Transverse colon (tissue), 4 donors: ENCODE results near the gene PLAU. TPM values are rescaled to one million over a fixed set of nuclear protein-coding genes. Genes with fewer than 3 reads are reported as not detected.
A peak's percentile ranks its signal among the peaks of the same experiment; 100 is the strongest.

ENCODE experiments used
- DNase-seq: peaks from one replicate; pipeline ENCODE4 v3.0.0-alpha.2; 2019
- H3K27ac ChIP-seq, 4 donors: fragments of 200-600 bp; sonication (generic); 2 replicates each; pipeline ENCODE4 v1.5.1; 2016 to 2018; ENCODE audit warnings: inconsistent platforms in 4 of 4
- H3K27me3 ChIP-seq: fragments of 200-600 bp; sonication (generic); 2 replicates; pipeline ENCODE4 v1.5.1; 2017; ENCODE audit warnings: inconsistent platforms
- H3K36me3 ChIP-seq, 4 donors: fragments of 200-600 bp; sonication (generic); 2 replicates each; pipeline ENCODE4 v1.5.1; 2017 to 2019; ENCODE audit warnings: inconsistent platforms in 4 of 4
- H3K4me1 ChIP-seq, 4 donors: fragments of 200-600 bp; sonication (generic); 2 replicates each; pipeline ENCODE4 v1.5.1; 2017 to 2020; ENCODE audit warnings: inconsistent platforms in 4 of 4
- H3K4me3 ChIP-seq, 4 donors: fragments of 200-600 bp; sonication (generic); 1 replicate in 1 of 4; 2 replicates in 3 of 4; pipeline versions ENCODE4 v1.5.1 to v1.6.1; 2017 to 2019; ENCODE audit warnings: inconsistent platforms in 4 of 4
- H3K9me3 ChIP-seq, 2 donors: fragments of 200-600 bp; sonication (generic); 2 replicates each; pipeline ENCODE4 v1.5.1; 2017 to 2019; ENCODE audit warnings: inconsistent platforms in 2 of 2
- EP300 ChIP-seq: sonication (generic); formaldehyde crosslinking; IDR thresholded peaks from one replicate; pipeline ENCODE4 v1.6.1; 2017; ENCODE audit warnings: antibody characterized with exemption, low read depth
- POLR2A ChIP-seq: fragments of 450-650 bp; IDR thresholded peaks from one replicate; pipeline ENCODE4 v1.6.1; 2016; ENCODE audit warnings: antibody characterized with exemption, mild to moderate bottlenecking, moderate library complexity
- POLR2AphosphoS5 ChIP-seq, 3 donors: sonication (generic); formaldehyde crosslinking; IDR thresholded peaks; one replicate each; pipeline ENCODE4 v1.6.1; 2016; ENCODE audit warnings: antibody characterized with exemption in 3 of 3
- WGBS, 2 donors: methylation state at CpG; one replicate each; pipeline ENCODE4 v1.1.5; 2018; ENCODE audit warnings: low coverage in 1 of 2; 5-methylcytosine and 5-hydroxymethylcytosine counted together
- in situ Hi-C, 4 donors: fragments of 200-750 bp; cut with MboI; loops; one replicate each; pipeline versions ENCODE4 v1.15.0 to v1.15.1; 2017; ENCODE audit warnings: low sequenced_read_pairs in 3 of 4, low pct_ligation_motif_present in 1 of 4, low pct_unique_long_range_greater_than_20kb in 1 of 4
- intact Hi-C: fragments of 100-400 bp; cut with DNase I; formaldehyde crosslinking; loops from one replicate; pipeline ENCODE4 v1.15.1; 2023; ENCODE audit warnings: low total_unique reads
- total RNA-seq, 4 donors: library from RNA; depleted of rRNA; stranded (reverse); fragments of >200 nt; gene quantifications; one replicate each; pipeline ENCODE4 v1.1.0, GENCODE V29; 2016
- TF ChIP-seq, protein P1 (sequence below), 5 experiments: fragments of 200-600 bp in 3 of 5; fragments of 450-650 bp in 2 of 5; sonication (generic) in 3 of 5; IDR thresholded peaks; 1 replicate in 2 of 5; 2 replicates in 3 of 5; pipeline ENCODE4 v1.5.1; 2016 to 2017; ENCODE audit warnings: antibody characterized with exemption in 5 of 5, inconsistent platforms in 3 of 5, mild to moderate bottlenecking in 2 of 5, moderate library complexity in 1 of 5

PLAU gene
- total RNA-seq, 4 donors from 2014 or later, result 0.75 to 8.0 (median 2.3) TPM

DNA sequence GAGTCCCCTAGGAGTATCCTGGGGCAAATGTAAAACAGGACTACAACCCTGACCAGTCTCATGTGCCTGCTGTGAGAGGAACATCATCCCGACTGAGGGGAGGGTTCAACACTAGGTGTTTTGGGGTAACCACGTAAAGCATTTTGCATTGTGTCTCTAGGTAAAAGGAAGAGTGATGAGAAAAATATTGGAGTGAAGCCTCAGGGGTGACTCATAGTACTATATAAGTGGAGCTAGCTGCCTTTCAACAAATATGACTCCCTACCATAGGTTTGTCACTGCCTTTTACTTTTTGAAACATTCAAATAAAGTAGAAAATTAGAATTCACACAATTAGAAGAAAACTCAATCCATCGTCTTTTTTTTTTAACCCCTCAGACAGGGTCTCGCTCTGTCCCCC is 34.0 kb upstream of the PLAU start:
- in situ Hi-C loops (loop anchor here in 1 of 4 donors (25.0 kb wide), 1 partner anchor 210 kb away; no protein-coding TSS in a partner anchor), intact Hi-C loops (no loop called here)
- TF ChIP-seq POLR2A (no peak), EP300 (no peak)
- TF ChIP-seq, protein P1, sequence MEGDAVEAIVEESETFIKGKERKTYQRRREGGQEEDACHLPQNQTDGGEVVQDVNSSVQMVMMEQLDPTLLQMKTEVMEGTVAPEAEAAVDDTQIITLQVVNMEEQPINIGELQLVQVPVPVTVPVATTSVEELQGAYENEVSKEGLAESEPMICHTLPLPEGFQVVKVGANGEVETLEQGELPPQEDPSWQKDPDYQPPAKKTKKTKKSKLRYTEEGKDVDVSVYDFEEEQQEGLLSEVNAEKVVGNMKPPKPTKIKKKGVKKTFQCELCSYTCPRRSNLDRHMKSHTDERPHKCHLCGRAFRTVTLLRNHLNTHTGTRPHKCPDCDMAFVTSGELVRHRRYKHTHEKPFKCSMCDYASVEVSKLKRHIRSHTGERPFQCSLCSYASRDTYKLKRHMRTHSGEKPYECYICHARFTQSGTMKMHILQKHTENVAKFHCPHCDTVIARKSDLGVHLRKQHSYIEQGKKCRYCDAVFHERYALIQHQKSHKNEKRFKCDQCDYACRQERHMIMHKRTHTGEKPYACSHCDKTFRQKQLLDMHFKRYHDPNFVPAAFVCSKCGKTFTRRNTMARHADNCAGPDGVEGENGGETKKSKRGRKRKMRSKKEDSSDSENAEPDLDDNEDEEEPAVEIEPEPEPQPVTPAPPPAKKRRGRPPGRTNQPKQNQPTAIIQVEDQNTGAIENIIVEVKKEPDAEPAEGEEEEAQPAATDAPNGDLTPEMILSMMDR (IDR thresholded peaks at IDR 0.05), result no peak
- H3K9me3 ChIP-seq, result no peaks in the 10 kb centered on the region
- no peaks in the 10 kb centered on the region for H3K27me3 ChIP-seq
- 89 to 93% methylated on average over 4 of the region's 4 CpGs for WGBS, 2 donors
- no peak overlapping the region for H3K27ac ChIP-seq
- H3K36me3 ChIP-seq, result no peaks in the 10 kb centered on the region
- H3K4me1 ChIP-seq, result peaks cover 10 to 33% (median 22%) of the 10 kb centered on the region in 4 donors
- DNase-seq, result no peak
- H3K4me3 ChIP-seq, result no peak overlapping the region

DNA sequence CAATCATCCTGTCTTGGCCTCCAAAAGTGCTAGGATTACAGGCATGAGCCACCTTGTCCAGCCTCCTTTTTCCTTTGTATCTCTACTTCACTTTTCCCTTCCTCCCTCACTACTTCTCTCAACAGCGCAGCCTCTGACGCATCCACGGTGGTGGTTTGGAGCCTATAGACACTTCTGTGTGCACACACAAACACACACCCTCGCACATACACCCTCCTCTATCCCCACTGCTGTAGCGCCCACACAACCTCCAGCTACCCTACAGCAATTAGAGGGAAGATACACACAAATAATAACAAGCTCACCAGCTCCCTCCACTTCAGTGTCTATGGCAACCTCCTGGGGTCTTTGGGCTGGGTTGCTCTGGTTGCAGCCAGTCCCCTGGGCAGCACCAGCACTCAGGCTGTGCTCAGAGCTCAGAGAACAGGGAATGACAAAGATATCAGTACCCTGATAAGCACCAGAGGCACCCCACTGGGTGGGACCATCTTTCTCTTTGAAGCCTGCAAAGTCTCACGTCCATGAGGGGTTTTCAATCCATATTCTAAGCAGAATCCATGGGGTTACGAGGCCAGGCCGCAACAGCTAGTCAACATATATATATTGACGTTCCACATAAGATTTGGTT is 33.3 kb upstream of the PLAU start:
- no peak overlapping the region for H3K27ac ChIP-seq
- H3K4me3 ChIP-seq, result no peak overlapping the region
- no peak for DNase-seq
- in situ Hi-C loops (loop anchor here in 1 of 4 donors (25.0 kb wide), 1 partner anchor 210 kb away; no protein-coding TSS in a partner anchor), intact Hi-C loops (no loop called here)
- TF ChIP-seq POLR2AphosphoS5 (IDR thresholded peaks at IDR 0.05) (no peak), EP300 (no peak), POLR2A (no peak)
- TF ChIP-seq, protein P1 (IDR thresholded peaks at IDR 0.05), result no peak
- WGBS, 2 donors, result 87 to 89% methylated on average over 5 to 9 of the region's 9 CpGs
- H3K36me3 ChIP-seq, result no peaks in the 10 kb centered on the region
- H3K27me3 ChIP-seq, result no peaks in the 10 kb centered on the region
- no peaks in the 10 kb centered on the region for H3K9me3 ChIP-seq
- peaks cover 7 to 26% (median 16%) of the 10 kb centered on the region in 4 donors for H3K4me1 ChIP-seq

DNA sequence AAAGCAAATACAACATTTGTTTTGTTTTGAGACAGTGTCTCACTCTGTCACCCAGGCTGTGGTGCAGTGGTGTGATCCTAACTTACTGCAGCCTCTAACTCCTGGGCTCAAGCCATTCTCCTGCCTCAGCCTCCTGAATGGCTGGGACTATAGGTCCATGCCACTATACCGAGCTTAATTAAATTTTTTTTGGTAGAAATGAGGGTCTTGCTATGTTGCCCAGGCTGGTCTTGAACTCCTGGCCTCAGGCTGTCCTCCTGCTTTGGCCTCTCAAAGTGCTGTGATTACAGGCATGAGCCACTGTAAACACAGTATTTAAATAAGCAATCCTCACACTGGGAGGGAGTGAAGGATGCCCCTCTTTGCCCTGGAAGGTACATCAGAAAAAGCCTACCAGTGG is 32.6 kb upstream of the PLAU start:
- no peak for DNase-seq
- Histone ChIP-seq H3K9me3 (no peaks in the 10 kb centered on the region), H3K4me1 (peaks cover 4 to 19% (median 9%) of the 10 kb centered on the region in 4 donors), H3K36me3 (no peaks in the 10 kb centered on the region), H3K27me3 (no peaks in the 10 kb centered on the region), H3K27ac (no peak overlapping the region), H3K4me3 (no peak overlapping the region)
- in situ Hi-C loops, result loop anchor here in 1 of 4 donors (25.0 kb wide), 1 partner anchor 209 kb away; no protein-coding TSS in a partner anchor
- intact Hi-C loops, result no loop called here
- TF ChIP-seq POLR2AphosphoS5 (IDR thresholded peaks at IDR 0.05), result no peak
- no peak for TF ChIP-seq EP300
- TF ChIP-seq, protein P1 (IDR thresholded peaks at IDR 0.05), result no peak
- TF ChIP-seq POLR2A, result no peak
- WGBS, 2 donors, result 95 to 100% methylated on average over 1 of the region's 1 CpG

DNA sequence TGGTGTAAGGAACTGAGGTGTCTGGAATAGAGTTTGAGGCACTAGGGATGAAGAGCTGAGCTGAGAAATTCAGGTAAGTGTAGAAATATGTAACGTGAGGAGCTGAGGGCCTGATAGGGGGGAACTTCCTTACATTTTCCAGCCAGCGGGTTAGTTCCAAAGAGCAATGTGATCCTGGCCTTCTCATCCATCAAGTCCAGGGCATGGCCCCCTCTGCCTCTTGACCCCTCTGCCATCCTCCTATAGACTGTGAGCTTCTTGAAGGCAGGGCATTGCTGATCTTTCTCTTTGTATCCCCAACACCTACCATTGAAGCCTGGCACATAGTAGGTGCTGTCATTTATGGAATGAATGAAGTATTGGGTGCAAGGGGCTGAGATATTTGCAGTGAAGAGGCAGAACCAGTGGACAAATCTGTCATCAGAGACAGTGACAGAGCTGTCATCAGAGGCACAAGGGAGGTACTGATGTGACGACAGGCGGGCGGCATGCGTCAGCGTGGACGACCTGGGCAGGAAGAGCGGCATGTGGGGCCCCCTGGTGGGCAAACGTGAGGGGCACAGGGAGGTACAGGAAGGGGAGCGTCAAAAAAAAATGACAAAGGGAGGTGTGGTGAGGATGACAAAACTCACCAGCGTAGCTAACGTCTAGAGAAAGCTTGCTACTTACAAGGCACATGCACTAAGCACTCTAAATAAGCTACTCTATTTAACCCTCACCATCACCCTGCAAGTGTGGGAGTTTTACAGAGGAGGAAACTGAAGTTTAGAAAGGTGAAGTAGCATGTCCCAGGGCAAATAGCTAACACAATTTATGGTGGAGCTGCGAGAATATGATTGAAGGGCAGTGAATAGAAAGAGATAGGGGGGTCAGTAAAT is 31.4 kb upstream of the PLAU start:
- H3K27ac ChIP-seq, result peak overlapping the region in 2 of 4 donors; percentile 30 to 33
- intact Hi-C loops (no loop called here), in situ Hi-C loops (loop anchor here (5.0 to 25.0 kb wide), 4 partner anchors 32 to 208 kb away; no protein-coding TSS in a partner anchor)
- WGBS, 2 donors, result 14 to 42% methylated on average over 4 to 14 of the region's 14 CpGs
- peak; percentile 93 for DNase-seq
- no peaks in the 10 kb centered on the region for H3K36me3 ChIP-seq
- H3K4me1 ChIP-seq, result peaks cover 4 to 18% (median 9%) of the 10 kb centered on the region in 4 donors
- TF ChIP-seq EP300, result no peak
- TF ChIP-seq, protein P1 (IDR thresholded peaks at IDR 0.05), result peak; percentile 90 to 99 (median 95)
- TF ChIP-seq POLR2A, result peak; percentile 7
- peak in 1 of 3 donors; percentile 43 for TF ChIP-seq POLR2AphosphoS5 (IDR thresholded peaks at IDR 0.05)
- H3K9me3 ChIP-seq, result no peaks in the 10 kb centered on the region
- H3K27me3 ChIP-seq, result no peaks in the 10 kb centered on the region
- H3K4me3 ChIP-seq, result no peak overlapping the region
